WERI-Rb-1 (cell line): ENCODE results near the gene ENDOU.

Experiments
- DNase-seq: peaks from one replicate; pipeline ENCODE4 v3.0.0-alpha.2; 2020
- H3K27ac ChIP-seq: fragments of 250-450 bp; sonication (Bioruptor Pico); 2 replicates; pipeline ENCODE4 v1.5.1; 2020; ENCODE audit warnings: mild to moderate bottlenecking, moderate library complexity
- H3K27me3 ChIP-seq: fragments of 250-450 bp; sonication (Bioruptor Pico); 2 replicates; pipeline ENCODE4 v1.5.1; 2021; ENCODE audit warnings: mild to moderate bottlenecking, low read depth, moderate library complexity; ENCODE audit not compliant: insufficient read depth, severe bottlenecking
- H3K36me3 ChIP-seq: fragments of 250-450 bp; sonication (Bioruptor Pico); 2 replicates; pipeline ENCODE4 v1.5.1; 2020; ENCODE audit warnings: mild to moderate bottlenecking, moderate library complexity
- H3K4me3 ChIP-seq: 2 replicates; pipeline ENCODE4 v1.5.1; 2011; ENCODE audit warnings: low read depth, mild to moderate bottlenecking, control low read depth, low read length
- H3K9me3 ChIP-seq: fragments of 250-450 bp; sonication (Bioruptor Pico); 2 replicates; pipeline ENCODE4 v1.5.1; 2021; ENCODE audit warnings: mild to moderate bottlenecking, moderate library complexity; ENCODE audit not compliant: severe bottlenecking
- CTCF ChIP-seq: IDR thresholded peaks from 2 replicates; pipeline ENCODE4 v1.5.1; 2011; ENCODE audit warnings: low read depth, mild to moderate bottlenecking, control low read depth, inconsistent platforms, low read length

The ENDOU gene

GRCh38 chr12:47767216-47767724 lies 42.0 kb upstream of the ENDOU start:
- TF ChIP-seq CTCF: peak; percentile 53
- Histone ChIP-seq H3K4me3 (no peak overlapping the region), H3K27ac (no peak overlapping the region), H3K9me3 (no peaks in the 10 kb centered on the region), H3K36me3 (no peaks in the 10 kb centered on the region), H3K27me3 (no peaks in the 10 kb centered on the region)
- DNase-seq: peak; percentile 71

GRCh38 chr12:47766502-47767215 lies 41.4 kb upstream of the ENDOU start:
- H3K27me3 ChIP-seq: no peaks in the 10 kb centered on the region
- no peak overlapping the region for H3K27ac ChIP-seq
- no peak for TF ChIP-seq CTCF
- no peaks in the 10 kb centered on the region for H3K9me3 ChIP-seq
- no peaks in the 10 kb centered on the region for H3K36me3 ChIP-seq
- no peak for DNase-seq
- H3K4me3 ChIP-seq: no peak overlapping the region

GRCh38 chr12:47763481-47764346 lies 38.4 kb upstream of the ENDOU start:
- no peak for DNase-seq
- H3K27ac ChIP-seq: peak overlapping the region; percentile 58
- H3K9me3 ChIP-seq: no peaks in the 10 kb centered on the region
- H3K36me3 ChIP-seq: no peaks in the 10 kb centered on the region
- no peak for TF ChIP-seq CTCF
- no peak overlapping the region for H3K4me3 ChIP-seq
- H3K27me3 ChIP-seq: no peaks in the 10 kb centered on the region

- Histone ChIP-seq H3K36me3 (no peaks in the 10 kb centered on the region), H3K4me3 (peak overlapping the region; percentile 6; the same call in 1 of the 2 replicates), H3K27me3 (no peaks in the 10 kb centered on the region), H3K9me3 (no peaks in the 10 kb centered on the region), H3K27ac (peak overlapping the region; percentile 58)
- DNase-seq: peak; percentile 44
- no peak for TF ChIP-seq CTCF
These were observed 37.7 kb upstream of the ENDOU start for GRCh38 chr12:47762850-47763465.

- Histone ChIP-seq H3K27me3 (no peaks in the 10 kb centered on the region), H3K9me3 (no peaks in the 10 kb centered on the region), H3K36me3 (no peaks in the 10 kb centered on the region), H3K27ac (peak within 1 kb of the TSS; percentile 55), H3K4me3 (peak within 1 kb of the TSS; percentile 65)
- DNase-seq: peak; percentile 76
- TF ChIP-seq CTCF: peak; percentile 62
These were observed 33.8 kb upstream of the ENDOU start, which contains the start of gene RAPGEF3 for GRCh38 chr12:47758834-47759690. Gene RAPGEF3 (minus strand): TSS chr12:47758880. CDS start chr12:47758556, 324 bp downstream.
